HG03135 (cell line): ENCODE data around the gene SNAPC4.

ENCODE experiments used
- ATAC-seq: cut with Tn5 transposase; IDR thresholded peaks from one replicate; pipeline ENCODE4 v1.9.1; 2021; ENCODE audit warnings: mild to moderate bottlenecking, moderate library complexity; ENCODE audit not compliant: unreplicated experiment

Gene SNAPC4

DNA sequence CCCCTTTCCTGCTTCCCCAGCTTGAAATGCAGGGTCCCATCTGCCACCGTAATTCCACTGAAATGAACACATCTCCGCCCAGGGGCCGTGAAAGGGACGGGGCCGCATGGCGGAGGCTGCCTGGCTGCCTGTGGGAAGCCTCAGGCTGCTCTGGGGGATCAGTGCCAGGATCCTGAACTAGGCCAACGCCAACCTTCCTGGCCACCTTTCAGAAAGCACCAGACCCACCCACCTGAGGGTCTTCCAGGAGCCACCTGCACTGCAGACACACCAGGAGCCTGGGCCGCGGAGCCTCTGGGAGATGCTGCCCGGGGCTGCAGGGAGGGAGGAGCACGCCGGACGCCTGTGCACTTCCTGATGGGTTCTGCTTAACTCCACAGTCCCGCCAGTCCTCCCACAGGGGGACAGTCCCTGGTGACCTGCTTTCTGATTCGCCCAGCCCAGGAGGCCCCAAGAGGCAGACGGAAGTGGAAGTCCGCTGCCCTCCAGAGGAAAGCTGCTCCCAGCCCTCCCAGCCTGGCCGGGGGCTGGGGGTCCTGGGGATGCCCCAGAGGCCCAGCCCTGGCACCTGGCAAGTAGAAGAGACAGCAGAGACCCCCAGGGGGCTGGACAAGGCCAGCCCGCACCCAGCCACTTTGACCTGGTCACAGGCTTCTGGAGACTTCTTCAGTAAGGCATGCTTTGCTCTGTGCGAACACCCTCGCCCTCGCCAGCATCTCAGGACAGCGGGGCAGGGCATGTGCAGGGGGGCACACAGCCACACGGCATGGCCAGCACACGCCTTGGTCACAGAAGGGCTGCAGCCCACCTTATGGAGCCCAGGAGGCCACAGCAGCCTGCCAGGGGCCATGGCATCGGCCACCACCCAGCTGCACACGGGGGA is 26.4 kb downstream of the SNAPC4 start, which contains the start of gene CARD9:
TSS of gene CARD9 (minus strand) at position 370 of the 883 bp plus-strand sequence. CDS start 1,591 bp downstream, outside the sequence.
- no peak for ATAC-seq

GRCh38 chr9:136372561-136373299 is 27.2 kb downstream of the SNAPC4 start:
- no peak for ATAC-seq

- ATAC-seq, result no peak
Measured at GRCh38 chr9:136372006-136372405, 28.0 kb downstream of the SNAPC4 start.

- ATAC-seq, result no peak
Measured at GRCh38 chr9:136371533-136371880, 28.5 kb downstream of the SNAPC4 start.

GRCh38 chr9:136370687-136371532 is 29.1 kb downstream of the SNAPC4 start:
- ATAC-seq, result no peak

GRCh38 chr9:136370037-136370436 is 29.9 kb downstream of the SNAPC4 start:
- ATAC-seq, result no peak

DNA sequence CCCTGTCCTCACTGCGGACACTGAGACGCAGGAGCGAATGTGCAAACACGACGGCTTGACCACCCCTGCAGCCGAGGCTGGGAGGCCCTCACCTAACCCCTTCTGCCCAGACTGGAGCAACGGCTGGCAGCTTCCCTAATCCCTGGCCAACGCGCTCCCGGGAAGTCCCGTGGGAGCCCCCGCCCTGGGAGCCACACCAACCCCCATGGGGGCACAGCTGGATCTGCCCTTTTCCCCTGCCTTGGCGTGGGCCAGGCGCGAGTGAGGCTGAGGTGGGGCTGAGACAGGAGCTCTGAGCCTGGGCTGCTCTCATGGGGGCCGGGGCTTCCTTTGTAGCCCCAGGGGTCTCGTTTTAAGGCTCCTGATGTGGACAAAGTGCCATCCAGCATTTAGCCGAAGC is 31.8 kb downstream of the SNAPC4 start:
- ATAC-seq, result no peak

DNA sequence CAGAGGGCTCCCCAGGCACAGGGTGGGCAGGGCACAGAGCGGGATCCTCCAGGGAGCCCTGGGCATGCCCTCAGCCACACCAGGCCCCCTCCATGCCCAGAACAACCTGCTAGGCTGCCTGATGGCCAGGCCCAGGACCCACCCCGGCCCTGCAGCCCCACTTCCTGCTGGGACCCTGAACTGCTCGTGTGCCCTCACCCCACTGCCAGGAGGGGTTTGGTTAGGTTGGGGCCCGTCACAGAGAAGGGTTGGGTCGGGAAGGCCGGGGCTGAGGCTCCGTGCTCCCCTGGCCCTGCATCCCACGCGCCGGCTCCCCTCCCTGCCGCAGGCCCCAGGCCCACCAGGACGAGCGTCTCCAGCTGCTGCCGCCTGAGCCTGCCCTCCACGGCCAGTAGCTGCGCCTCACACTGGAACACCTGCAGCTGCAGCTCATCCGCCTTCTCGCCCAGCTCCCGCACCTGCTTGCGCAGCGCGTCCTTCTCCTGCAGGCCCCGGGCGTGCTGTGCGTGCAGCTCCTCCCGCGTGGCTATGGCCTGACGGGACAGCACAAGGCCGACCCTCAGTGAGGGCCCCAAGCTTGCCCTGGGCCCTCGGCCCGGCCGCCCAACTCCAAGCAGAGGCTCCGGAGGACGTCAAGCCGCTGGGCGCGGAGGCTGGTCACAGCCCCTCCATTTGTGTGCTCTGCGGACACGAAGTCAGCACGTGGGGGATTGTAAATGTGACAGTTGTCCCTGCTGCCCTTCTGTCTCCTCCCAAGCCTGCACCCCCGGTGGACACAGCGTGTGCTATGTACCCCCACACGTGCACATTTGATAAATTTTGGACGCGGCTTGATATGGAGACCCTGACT is 32.4 kb downstream of the SNAPC4 start:
- no peak for ATAC-seq

DNA sequence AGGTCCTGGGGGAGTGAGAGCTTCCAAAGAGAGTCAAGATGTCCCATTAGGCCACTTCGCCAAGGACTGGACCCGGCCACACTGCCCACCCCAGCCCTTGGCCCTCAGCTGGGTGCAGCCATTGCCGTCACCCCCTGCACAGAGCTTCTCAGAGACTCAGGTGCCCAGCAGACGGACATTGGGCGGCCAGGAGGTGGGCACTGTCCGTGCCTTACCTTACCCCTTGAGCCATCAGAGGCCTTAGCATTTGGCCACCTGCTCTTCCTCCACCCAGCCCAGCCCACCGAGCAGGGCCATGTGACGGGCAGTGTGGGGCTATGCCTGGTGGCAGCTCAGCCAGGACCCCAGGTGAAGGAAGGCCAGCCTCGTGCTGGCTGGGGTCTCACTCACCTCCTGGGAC is 33.1 kb downstream of the SNAPC4 start:
- no peak for ATAC-seq

GRCh38 chr9:136365775-136366222 is 34.2 kb downstream of the SNAPC4 start:
- ATAC-seq, result no peak

- ATAC-seq, result no peak
Measured at GRCh38 chr9:136364942-136365774, 34.8 kb downstream of the SNAPC4 start.

- no peak for ATAC-seq
Measured at GRCh38 chr9:136363949-136364748, 35.8 kb downstream of the SNAPC4 start.

DNA sequence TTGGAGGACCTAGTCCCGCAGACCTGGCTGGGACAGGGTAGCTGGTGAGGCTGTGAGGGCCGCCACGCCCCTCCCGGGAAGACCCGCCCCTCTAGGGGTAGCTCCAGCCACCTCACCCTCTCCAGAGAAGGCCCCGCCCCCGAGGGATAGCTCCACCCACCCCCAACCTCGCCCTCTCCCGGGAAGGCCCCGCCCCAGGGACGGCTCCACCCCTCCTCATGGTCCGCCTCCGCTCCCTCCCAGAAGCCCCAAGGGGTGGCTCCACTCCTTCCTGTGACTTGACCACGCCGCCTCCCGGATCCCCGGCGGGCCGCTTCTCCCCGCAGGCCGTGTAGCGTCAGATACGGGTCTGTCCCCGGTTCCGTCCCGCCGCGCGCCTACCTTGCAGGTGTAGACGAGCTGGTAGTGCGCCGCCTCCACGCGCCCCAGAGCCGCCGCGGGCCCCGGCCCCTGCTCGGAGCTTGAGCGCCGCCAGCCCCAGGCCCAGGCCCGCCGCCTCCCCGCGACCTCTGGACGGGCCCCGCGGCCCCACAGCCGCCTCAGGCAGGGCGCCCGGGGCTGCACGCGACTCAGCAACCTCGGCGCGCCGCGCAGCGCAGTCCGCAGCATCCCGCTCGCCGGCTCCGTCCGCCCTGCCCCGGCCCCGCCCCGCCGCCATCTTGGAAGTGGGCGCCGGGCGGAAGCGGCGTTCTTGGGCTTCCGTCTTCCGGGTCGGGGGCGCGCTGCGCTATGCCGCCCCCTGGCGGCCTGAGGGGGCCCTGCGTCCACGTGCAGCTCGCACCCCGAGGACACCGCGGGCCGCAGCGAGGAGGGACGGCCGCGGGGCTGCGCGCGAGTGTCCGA is 36.6 kb downstream of the SNAPC4 start, which contains the start of gene DNLZ:
TSS of gene DNLZ (minus strand) at position 639 of the 843 bp plus-strand sequence. CDS start at position 609, 30 bp downstream.
- ATAC-seq, result peak; percentile 65

GRCh38 chr9:136362450-136362784 is 37.6 kb downstream of the SNAPC4 start:
- ATAC-seq, result no peak

- no peak for ATAC-seq
Measured at GRCh38 chr9:136361754-136362449, 38.1 kb downstream of the SNAPC4 start.

DNA sequence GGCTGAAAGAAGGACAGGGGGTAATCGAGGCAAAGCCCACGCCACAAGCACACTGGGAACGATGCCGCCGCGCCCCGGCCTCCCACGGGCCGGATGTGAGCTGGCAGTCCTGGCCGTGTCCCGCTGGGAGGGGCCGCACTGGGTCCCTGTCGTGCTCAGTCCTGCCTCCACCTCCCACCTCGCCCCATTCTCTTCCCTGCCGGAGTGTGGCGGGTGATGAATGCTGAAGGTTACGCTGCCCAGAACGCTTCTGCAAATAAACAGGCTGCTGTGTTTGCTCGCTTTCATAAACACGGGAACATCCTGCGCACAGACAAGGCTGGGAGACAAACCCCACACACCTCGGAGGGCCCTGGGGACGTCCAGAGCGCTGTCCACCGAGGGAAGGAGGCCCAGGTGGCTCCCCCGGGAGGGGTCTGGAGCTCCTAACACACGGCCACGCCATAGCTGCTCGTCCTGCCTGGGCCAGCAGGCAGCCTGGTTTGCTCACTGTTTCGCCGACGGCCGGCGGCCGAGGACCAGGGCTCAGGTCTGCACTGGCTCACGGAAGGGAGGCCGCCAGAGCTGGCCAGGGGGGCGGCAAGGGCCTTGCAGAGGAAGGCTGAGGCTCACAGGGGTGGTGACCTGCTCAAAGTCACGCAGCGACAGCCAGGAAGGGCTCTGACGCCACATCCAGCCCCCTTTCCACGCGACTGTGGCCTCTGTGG is 38.8 kb downstream of the SNAPC4 start:
- ATAC-seq, result no peak
